GM12875 (cell line): ENCODE results near the gene CHPT1.

Source experiments
- H3K4me3 ChIP-seq: one replicate; pipeline ENCODE4 v1.5.1; 2011; ENCODE audit warnings: low read depth, low read length, control low read depth
- CTCF ChIP-seq: IDR thresholded peaks from 2 replicates; pipeline ENCODE4 v1.5.1; 2011; ENCODE audit warnings: low read depth, mild to moderate bottlenecking, control low read depth, inconsistent platforms, low read length, moderate library complexity, borderline replicate concordance; ENCODE audit not compliant: insufficient read depth

The CHPT1 gene

DNA sequence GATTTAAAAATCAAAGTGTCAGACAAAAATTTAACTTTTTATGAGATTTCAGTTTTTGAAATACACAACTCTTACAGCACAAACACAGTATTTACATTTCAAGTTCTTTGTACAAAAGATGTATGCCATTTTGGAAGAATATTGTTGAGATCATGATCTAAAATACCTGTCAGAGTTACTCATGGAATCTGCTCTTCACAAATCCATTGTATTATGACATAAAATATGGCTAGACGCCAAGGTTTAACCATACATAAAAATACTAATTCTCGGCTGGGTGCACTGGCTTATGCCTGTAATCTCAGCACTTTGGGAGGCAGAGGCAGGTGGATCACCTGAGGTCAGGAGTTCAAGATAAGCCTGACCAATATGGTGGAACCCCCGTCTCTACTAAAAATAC lies 48.0 kb downstream of the CHPT1 start:
- H3K4me3 ChIP-seq: no peak overlapping the region

DNA sequence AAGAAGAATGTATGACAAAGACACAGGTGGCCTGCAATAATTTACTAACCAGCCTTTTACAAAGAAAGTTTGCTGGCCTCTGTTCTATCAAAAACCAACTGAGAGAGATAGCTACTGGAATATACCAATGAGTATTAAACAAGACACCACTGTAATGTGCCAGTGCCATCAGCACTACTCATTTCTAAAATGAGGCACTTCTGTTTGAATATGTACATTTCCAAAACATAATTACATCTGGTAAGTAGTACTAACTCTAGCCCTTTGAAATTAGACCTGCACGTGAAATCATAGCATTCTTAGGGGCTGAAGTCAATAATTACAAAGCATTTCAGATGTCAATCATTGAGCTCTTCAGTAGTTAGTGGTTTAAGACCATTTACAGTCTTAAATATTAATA lies 48.8 kb downstream of the CHPT1 start:
- TF ChIP-seq CTCF: no peak
- no peak overlapping the region for H3K4me3 ChIP-seq

More for the DNA sequence above, 48.0 kb downstream of the CHPT1 start:
- TF ChIP-seq CTCF: no peak

DNA sequence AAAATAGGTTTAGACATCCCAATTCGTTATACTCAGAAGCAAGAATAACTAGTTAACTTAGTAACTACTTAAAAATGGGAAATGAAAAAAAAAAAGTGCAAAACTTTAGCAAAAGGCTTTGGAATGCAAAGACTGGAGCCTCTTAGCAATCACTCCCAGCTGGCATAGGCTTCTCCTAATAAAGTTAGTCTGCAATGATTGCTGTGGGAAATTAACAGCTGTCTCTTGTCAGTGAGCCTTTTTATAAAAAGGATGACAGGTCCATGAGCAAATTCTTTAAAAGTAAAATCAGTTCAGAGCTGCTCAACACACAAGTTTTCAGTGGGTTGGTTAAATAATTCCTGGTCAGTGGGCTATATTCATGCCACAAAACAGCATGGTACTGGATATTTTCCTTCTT lies 49.2 kb downstream of the CHPT1 start:
- TF ChIP-seq CTCF: no peak
- no peak overlapping the region for H3K4me3 ChIP-seq

GRCh38 chr12:101747697-101748096 lies 50.3 kb downstream of the CHPT1 start:
- H3K4me3 ChIP-seq: no peak overlapping the region
- no peak for TF ChIP-seq CTCF

- H3K4me3 ChIP-seq: no peak overlapping the region
- TF ChIP-seq CTCF: no peak
Measured at GRCh38 chr12:101748907-101749306, 51.5 kb downstream of the CHPT1 start.

- H3K4me3 ChIP-seq: no peak overlapping the region
- TF ChIP-seq CTCF: no peak
Measured at GRCh38 chr12:101749657-101750056, 52.2 kb downstream of the CHPT1 start.

GRCh38 chr12:101750152-101750551 lies 52.7 kb downstream of the CHPT1 start:
- H3K4me3 ChIP-seq: no peak overlapping the region
- TF ChIP-seq CTCF: no peak
